K562 (cell line): ENCODE measurements around the gene SLCO2A1. TPM values are rescaled to one million over a fixed set of nuclear protein-coding genes. Genes with fewer than 3 reads are reported as not detected.
A peak's percentile ranks its signal among the peaks of the same experiment; 100 is the strongest.

Experiments
- ATAC-seq: fragments of 200-7000 bp; cut with Tn5 transposase; 3 replicates; pipeline ENCODE4 v1.9.1; 2020; ENCODE audit warnings: moderate library complexity
- BruUV-seq: library from RNA; stranded (reverse); fragments of 400-500 nt; replicated peaks from 2 replicates; lab custom pipeline; 2021; lab: Mats Ljungman, UMichigan
- CTCF ChIA-PET: fragments of 300-600 bp; formaldehyde crosslinking; extraction: SDS; loops from one replicate; lab custom pipeline; 2021; ENCODE audit warnings: low intra/inter-chr PET ratio; lab: Yijun Ruan, JAX
- POLR2A ChIA-PET: fragments of 300-600, 350-650 bp; sonication (Branson Sonifier 250); formaldehyde crosslinking; extraction: SDS; loops from one replicate; lab custom pipeline; 2021; ENCODE audit warnings: antibody characterized with exemption, inconsistent platforms; lab: Yijun Ruan, JAX
- DNase-seq, 4 experiments: peaks; one replicate each; pipeline versions ENCODE4 v3.0.0 to v3.0.0-alpha.2; 2011 to 2018; ENCODE audit warnings: low spot score in 3 of 4, mixed read lengths in 3 of 4; ENCODE audit errors: extremely low read depth in 1 of 4
- FAIRE-seq: peaks from 2 replicates; lab custom pipeline; 2011; peaks lifted over from hg19 to GRCh38; lab: Jason Lieb, UNC
- H2AFZ ChIP-seq: 2 replicates; pipeline ENCODE4 v1.6.0; 2011; ENCODE audit warnings: low read depth, low read length, control low read depth, inconsistent platforms
- H3K27ac ChIP-seq: fragments of 200-600 bp; 3 replicates; pipeline ENCODE4 v1.8.0; 2011; ENCODE audit warnings: low read depth, mild to moderate bottlenecking, control low read depth, inconsistent platforms, low read length, moderate library complexity, mixed read lengths; ENCODE audit errors: extremely low read depth
- H3K27me3 ChIP-seq, 2 experiments: fragments of 300-600 bp in 1 of 2; 2 replicates in 1 of 2; 3 replicates in 1 of 2; pipeline versions ENCODE4 v1.6.0 to v1.8.0; 2011; ENCODE audit warnings: inconsistent platforms in 2 of 2, low read length in 2 of 2, mild to moderate bottlenecking in 1 of 2, mixed read lengths in 1 of 2, moderate library complexity in 1 of 2; ENCODE audit not compliant: control insufficient read depth in 2 of 2, insufficient read depth in 2 of 2
- H3K36me3 ChIP-seq: fragments of 300-600 bp; 3 replicates; pipeline ENCODE4 v1.8.0; 2011; ENCODE audit warnings: mild to moderate bottlenecking, low read length, inconsistent platforms; ENCODE audit not compliant: control insufficient read depth, insufficient read depth
- H3K4me1 ChIP-seq, 2 experiments: fragments of 200-600 bp in 1 of 2; replicated peaks in 1 of 2; 2 replicates in 1 of 2; 3 replicates in 1 of 2; pipeline versions ENCODE4 v1.5.1 to v1.8.0; 2011; ENCODE audit warnings: inconsistent platforms in 2 of 2, low read length in 2 of 2, mild to moderate bottlenecking in 1 of 2, mixed read lengths in 1 of 2, moderate library complexity in 1 of 2; ENCODE audit not compliant: control insufficient read depth in 2 of 2, insufficient read depth in 2 of 2
- H3K4me2 ChIP-seq: 2 replicates; pipeline ENCODE4 v1.6.1; 2011; ENCODE audit warnings: low read length, control low read depth, inconsistent platforms, mixed read lengths; ENCODE audit not compliant: insufficient read depth
- H3K4me3 ChIP-seq: fragments of 200-600 bp; sonication (generic), shearing (Covaris generic); 2 replicates; pipeline ENCODE4 v1.5.1; 2016; ENCODE audit warnings: control low read depth, inconsistent platforms
- H3K79me2 ChIP-seq: fragments of 200-600 bp; 3 replicates; pipeline ENCODE4 v1.8.0; 2011; ENCODE audit warnings: low read length, inconsistent platforms; ENCODE audit not compliant: control insufficient read depth, insufficient read depth
- H3K9ac ChIP-seq, 2 experiments: 2 replicates each; pipeline versions ENCODE4 v1.6.0 to v1.6.1; 2011; ENCODE audit warnings: low read depth in 2 of 2, low read length in 2 of 2, control low read depth in 1 of 2, inconsistent platforms in 1 of 2, mild to moderate bottlenecking in 1 of 2, mixed read lengths in 1 of 2; ENCODE audit not compliant: insufficient read depth in 1 of 2
- H3K9me1 ChIP-seq: one replicate; pipeline ENCODE4 v1.6.0; 2011; ENCODE audit warnings: inconsistent platforms, mild to moderate bottlenecking, low read length, moderate library complexity; ENCODE audit not compliant: control insufficient read depth, insufficient read depth
- H3K9me3 ChIP-seq: replicated peaks from 2 replicates; pipeline ENCODE4 v1.5.1; 2011; ENCODE audit warnings: low read depth, low read length, inconsistent platforms; ENCODE audit not compliant: control insufficient read depth, insufficient read depth
- H4K20me1 ChIP-seq: replicated peaks from 2 replicates; pipeline ENCODE4 v1.6.1; 2011; ENCODE audit warnings: low read length, inconsistent platforms, mixed read lengths; ENCODE audit not compliant: control insufficient read depth, insufficient read depth
- EHMT2 ChIP-seq: fragments of 450-650 bp; IDR thresholded peaks from 2 replicates; pipeline ENCODE4 v1.6.1; 2018; ENCODE audit warnings: antibody characterized with exemption
- NFIC ChIP-seq: fragments of 450-650 bp; IDR thresholded peaks from 2 replicates; pipeline ENCODE4 v1.6.1; 2017; ENCODE audit warnings: mild to moderate bottlenecking, inconsistent platforms
- RFX1 ChIP-seq: fragments of 450-650 bp; IDR thresholded peaks from 2 replicates; pipeline ENCODE4 v1.6.1; 2016; ENCODE audit warnings: mild to moderate bottlenecking, moderate library complexity
- SMARCA4 ChIP-seq: fragments of 450-650 bp; IDR thresholded peaks from 2 replicates; pipeline ENCODE4 v1.6.1; 2016
- TARDBP ChIP-seq: fragments of 450-650 bp; IDR thresholded peaks from 2 replicates; pipeline ENCODE4 v1.6.1; 2016
- ZNF384 ChIP-seq: IDR thresholded peaks from 2 replicates; pipeline ENCODE4 v1.6.1; 2012; ENCODE audit warnings: low read depth, low read length, improper control_type of control experiment
- ZNF639 ChIP-seq, 2 experiments: fragments of 200-800 bp in 1 of 2; sonication (Bioruptor generic) in 1 of 2; sonication (generic) in 1 of 2; formaldehyde crosslinking in 1 of 2; IDR thresholded peaks in 1 of 2; conservative IDR thresholded peaks in 1 of 2; 2 replicates each; pipeline versions ENCODE4 v1.5.0 to v1.6.1; 2016 to 2020; ENCODE audit warnings: missing compliant biosample characterization in 1 of 2, missing genetic modification characterization in 1 of 2, missing genetic modification reagents in 1 of 2
- WGBS: fragments of 100-300 bp; shearing (Covaris generic); methylation state at CpG from one replicate; pipeline ENCODE4 v1.1.6; 2016; ENCODE audit warnings: low coverage, mixed read lengths; ENCODE audit not compliant: insufficient coverage; ENCODE audit errors: missing lambda C conversion rate; 5-methylcytosine and 5-hydroxymethylcytosine counted together
- in situ Hi-C: fragments of 300-500 bp; cut with MboI; formaldehyde crosslinking; loops from 4 replicates; pipeline ENCODE4 v1.15.0; 2018; ENCODE audit warnings: inconsistent platforms, mixed read lengths
- intact Hi-C: fragments of 100-400 bp; cut with micrococcal nuclease; formaldehyde crosslinking; loops from 2 replicates; pipeline ENCODE4 v1.14.2; 2022
- polyA plus RNA-seq, 8 experiments: library from polyadenylated mRNA; depleted of rRNA in 4 of 8; stranded (reverse) in 5 of 8; unstranded in 3 of 8; fragments of >200 nt; fragmentation: Nextera tagmentation in 2 of 8; fragmentation: Illumina TruSeq in 1 of 8; extraction: Ambion mirVana in 2 of 8; extraction: Trizol in 1 of 8; gene quantifications; 2 replicates each; pipeline versions ENCODE4 v1.2.1 to v1.2.3, GENCODE V29; 2011 to 2014; ENCODE audit warnings: inconsistent platforms in 1 of 8, missing spikeins in 1 of 8
- total RNA-seq, 7 experiments: library from RNA; depleted of rRNA in 6 of 7; stranded (reverse); fragments of >200 nt in 6 of 7; fragmentation: Illumina TruSeq in 2 of 7; extraction: Trizol in 2 of 7; gene quantifications; 2 replicates each; pipeline versions ENCODE4 v1.2.1 to v1.2.3, GENCODE V29; 2011 to 2021; ENCODE audit warnings: low replicate concordance in 1 of 7

The SLCO2A1 gene
- total and polyA plus RNA-seq, 9 of the 15 experiments (the other 6 are each of a cell fraction or from before 2014, with no cell fraction given), result 0.16 to 1.0 TPM; not detected in 7

DNA sequence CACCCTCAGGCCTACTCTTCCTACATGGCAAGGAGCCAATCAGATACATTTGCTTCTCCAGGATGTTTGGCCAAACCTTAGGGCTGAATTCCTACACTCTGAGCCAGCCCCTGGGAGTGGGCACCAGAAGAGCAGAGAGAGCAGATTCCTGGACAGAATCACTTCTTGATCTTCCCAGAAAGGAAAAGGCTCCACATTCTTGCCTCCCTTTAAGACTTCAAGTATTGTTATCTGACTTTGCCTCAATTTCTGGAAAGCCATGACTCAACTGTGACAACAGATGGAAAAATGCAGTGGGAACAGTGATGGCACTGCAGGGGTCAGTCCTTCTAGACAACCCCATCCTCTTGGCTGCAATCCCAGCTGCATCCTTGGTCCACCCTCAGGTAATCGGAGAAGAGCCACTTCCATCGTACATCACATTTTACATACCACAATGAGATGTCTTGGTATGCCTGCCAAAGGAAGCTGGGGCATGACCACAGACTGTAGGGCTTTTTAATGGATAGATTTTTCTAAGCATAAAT lies 21.0 kb downstream of the SLCO2A1 start:
- 0% methylated on average over 2 of the region's 2 CpGs for WGBS
- H3K79me2 ChIP-seq, result no peaks in the 10 kb centered on the region
- no peak overlapping the region for H2AFZ ChIP-seq
- DNase-seq, result no peak
- H3K4me3 ChIP-seq, result no peak overlapping the region
- ChIA-PET POLR2A (no interaction called here), CTCF (no interaction called here)
- H3K9me1 ChIP-seq, result no peaks in the 10 kb centered on the region
- H3K9ac ChIP-seq, result no peak overlapping the region
- no peak for ATAC-seq
- no peaks in the 10 kb centered on the region for H3K36me3 ChIP-seq
- BruUV-seq, result no TSS peak
- in situ Hi-C loops (no loop called here), intact Hi-C loops (no loop called here)
- no peak for FAIRE-seq
- H4K20me1 ChIP-seq, result no peaks in the 10 kb centered on the region
- no peaks in the 10 kb centered on the region for H3K4me1 ChIP-seq
- H3K4me2 ChIP-seq, result no peak overlapping the region
- H3K9me3 ChIP-seq, result no peaks in the 10 kb centered on the region
- H3K27ac ChIP-seq, result no peak overlapping the region
- no peak for TF ChIP-seq ZNF384
- TF ChIP-seq RFX1, result no peak
- no peak for TF ChIP-seq EHMT2
- TF ChIP-seq NFIC, result 0 out of 2 replicates have a peak, but pooled peaks have one; percentile 11
- no peak for TF ChIP-seq SMARCA4
- no peak for TF ChIP-seq TARDBP
- no peak for TF ChIP-seq ZNF639 (CRISPR knock-in tag; conservative IDR thresholded peaks at IDR 0.05 in 1 of 2, IDR thresholded peaks at IDR 0.05 in 1 of 2)
- peaks cover 0 to 4% of the 10 kb centered on the region in 2 experiments; a peak in 1 of 5 replicates for H3K27me3 ChIP-seq
